LoVo (cell line): ENCODE measurements around the gene DISP2.

Experiments
- DNase-seq: peaks from one replicate; pipeline ENCODE4 v3.0.0-alpha.2; 2016; ENCODE audit warnings: low spot score

Gene DISP2

GRCh38 chr15:40344217-40344616 lies 13.8 kb upstream of the DISP2 start:
- DNase-seq, result no peak

GRCh38 chr15:40344631-40345120 lies 13.3 kb upstream of the DISP2 start:
- DNase-seq, result peak; percentile 61

DNA sequence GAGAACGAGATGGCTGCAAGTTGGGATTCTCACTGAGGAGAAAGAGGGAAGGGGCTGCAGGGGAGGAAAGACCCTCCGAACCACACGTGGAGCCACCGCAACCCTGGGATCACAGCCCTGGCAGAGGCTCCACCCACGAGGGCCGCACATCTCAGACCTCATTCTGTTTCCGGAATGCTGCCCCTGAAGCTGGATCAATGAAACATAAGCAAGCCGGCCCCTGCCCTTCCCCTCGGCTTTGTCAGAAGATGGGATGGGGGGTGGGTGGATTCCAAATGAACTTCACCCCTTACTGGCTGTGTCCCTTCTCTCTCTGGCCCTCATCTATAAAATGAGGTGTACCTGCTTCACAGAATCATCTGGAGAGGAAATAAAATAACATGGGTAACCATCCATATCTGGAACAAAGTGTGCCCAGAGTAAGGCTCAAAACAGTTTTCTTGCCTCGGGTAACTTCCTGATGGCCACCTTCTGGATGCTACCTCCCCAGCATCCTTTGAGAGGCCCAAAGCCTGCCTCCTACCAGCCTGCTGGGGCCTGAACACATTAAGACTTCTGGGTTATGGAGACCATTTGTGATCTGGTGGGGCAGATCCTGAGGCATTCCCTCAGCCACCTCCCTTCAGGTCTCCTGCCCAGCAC lies 12.7 kb upstream of the DISP2 start:
- no peak for DNase-seq

DNA sequence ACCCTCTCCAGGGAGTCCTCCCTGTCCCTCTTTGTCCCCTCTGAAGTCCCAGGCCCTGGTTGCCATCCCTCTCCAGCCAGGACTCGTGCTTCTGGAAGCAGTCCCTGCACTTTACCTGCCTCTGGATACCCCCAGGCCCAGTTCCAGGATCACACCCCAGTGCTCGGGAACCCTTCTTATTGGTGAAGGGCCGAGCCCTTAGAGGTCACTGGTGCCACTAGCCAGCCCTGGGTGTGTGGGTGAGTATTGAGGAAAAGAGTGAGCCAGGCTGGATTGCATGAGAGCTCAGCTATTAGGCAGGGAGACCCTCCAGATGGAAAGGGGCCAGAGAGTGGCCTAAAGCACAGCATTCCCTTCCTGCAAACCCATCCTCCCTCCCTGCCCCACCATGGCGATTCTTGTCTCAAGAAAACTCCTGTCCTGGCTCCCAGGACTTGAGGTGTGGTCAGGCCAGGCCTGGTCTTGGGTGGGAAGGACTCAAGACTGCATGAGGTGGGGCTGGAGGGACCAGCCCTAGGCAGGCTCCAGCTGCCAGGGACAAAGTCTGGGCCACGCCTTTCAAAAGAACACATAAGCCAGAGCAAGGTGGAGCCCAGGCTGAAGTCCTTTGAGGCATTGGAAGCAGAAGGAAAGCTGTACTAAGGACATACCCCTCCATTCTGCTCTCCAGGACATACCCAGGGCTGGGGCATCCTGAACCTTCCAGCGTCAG lies 12.0 kb upstream of the DISP2 start:
- DNase-seq, result peak; percentile 84

GRCh38 chr15:40346579-40347558 lies 11.2 kb upstream of the DISP2 start:
- DNase-seq, result no peak

DNA sequence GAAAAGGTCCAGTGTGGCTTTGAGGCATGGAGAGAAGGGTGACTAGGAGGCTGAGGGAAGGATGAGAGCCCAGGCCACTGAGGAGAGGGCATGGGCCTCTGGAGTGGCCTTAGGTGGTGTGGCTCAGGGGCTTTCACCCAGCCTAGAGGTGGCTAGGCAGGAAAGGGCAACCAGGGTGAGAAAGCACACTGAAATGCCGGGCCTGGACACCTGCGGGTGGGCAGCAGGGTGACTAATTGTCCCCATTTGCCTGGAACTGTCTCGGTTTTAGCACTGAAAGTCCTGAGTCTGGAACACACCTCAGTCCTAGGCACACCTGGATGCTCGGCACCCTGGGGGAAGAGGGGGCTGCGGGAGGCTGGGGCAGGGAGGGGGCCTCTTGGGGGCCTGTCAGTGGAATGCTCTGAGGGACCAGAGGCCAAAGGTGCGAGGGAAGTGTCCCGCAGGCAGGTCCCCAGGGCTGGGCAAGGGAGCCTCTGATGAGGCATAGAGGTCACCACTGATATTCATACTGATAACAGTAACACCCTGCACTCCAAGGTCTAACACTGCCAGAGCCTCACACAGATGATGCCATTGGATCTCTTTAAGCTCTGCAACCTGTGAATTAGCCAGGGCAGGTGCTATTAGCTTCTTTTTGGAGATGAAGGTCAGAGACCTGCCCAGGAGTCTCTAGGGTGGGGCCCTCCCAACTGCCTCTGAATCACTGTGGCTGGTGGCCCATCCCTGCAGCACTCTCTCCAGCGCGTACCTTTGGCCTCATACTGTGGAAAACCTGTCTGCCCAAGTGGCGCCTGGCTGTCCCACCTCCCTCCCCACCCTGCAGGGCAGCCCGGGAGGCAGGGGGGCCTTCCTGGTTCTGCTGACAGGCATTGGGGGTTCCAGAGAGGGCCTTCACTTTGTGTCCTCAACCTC lies 10.2 kb upstream of the DISP2 start:
- peak; percentile 82 for DNase-seq

DNA sequence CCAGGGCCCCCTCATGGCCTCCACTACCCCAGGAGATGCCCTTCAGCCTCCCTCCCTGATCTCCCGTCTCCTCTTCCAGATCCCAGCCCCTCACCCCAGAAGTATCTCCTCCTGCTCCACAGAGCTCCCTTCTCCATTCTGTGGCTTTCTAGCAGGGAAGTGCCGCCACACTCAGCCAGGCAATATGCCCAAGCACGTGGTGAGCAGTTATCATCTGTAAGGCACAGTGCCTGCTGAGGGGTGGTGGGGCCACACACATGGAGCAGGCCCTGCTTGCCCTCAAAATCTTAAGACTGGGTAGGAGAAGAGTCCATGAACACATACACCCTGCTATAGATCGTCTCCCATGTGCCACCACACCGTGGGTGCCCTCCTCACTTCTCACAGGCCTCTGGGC lies 9.5 kb upstream of the DISP2 start:
- no peak for DNase-seq

GRCh38 chr15:40349163-40349562 lies 8.9 kb upstream of the DISP2 start:
- no peak for DNase-seq

- DNase-seq, result no peak
Measured at GRCh38 chr15:40352281-40352901, 5.6 kb upstream of the DISP2 start.

- DNase-seq, result no peak
Measured at GRCh38 chr15:40353697-40354096, 4.3 kb upstream of the DISP2 start.

DNA sequence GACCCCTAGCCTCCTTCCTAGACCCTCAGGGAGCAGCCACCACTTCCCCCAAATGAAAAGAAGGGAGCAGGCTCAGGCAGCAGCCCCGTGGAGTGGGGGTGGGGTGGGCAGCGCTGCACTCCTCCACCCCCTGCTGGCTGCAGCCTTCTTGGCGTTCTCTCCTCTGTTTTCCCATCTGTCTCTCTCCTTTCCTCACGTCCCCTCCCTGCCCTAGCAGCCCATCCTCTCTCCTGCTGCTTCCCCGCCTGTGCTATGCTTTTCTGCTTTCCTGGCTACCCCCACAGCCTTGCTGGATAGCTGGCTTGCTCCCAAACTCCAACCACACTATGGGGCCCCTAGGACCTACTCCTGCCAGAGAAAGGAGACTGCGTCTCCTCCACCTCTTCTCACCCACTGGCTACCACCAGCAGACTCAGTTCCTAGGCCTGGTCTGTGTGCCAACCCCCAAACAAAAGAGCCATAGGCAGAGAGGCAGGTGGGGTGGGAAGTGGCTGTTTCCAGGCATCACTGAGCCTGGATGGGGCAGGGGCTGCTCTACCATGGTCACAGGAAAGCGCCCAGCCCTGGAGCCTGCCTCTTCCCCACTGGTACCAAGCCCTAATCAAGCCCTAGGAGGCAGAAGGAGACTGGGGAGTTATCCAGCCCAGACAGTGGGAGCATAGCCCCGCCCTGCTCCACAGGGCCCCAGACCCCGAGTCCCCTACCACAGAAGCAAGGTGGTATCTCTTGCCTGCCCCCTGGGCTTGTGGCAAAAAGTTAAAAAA lies 3.4 kb upstream of the DISP2 start:
- DNase-seq, result no peak

DNA sequence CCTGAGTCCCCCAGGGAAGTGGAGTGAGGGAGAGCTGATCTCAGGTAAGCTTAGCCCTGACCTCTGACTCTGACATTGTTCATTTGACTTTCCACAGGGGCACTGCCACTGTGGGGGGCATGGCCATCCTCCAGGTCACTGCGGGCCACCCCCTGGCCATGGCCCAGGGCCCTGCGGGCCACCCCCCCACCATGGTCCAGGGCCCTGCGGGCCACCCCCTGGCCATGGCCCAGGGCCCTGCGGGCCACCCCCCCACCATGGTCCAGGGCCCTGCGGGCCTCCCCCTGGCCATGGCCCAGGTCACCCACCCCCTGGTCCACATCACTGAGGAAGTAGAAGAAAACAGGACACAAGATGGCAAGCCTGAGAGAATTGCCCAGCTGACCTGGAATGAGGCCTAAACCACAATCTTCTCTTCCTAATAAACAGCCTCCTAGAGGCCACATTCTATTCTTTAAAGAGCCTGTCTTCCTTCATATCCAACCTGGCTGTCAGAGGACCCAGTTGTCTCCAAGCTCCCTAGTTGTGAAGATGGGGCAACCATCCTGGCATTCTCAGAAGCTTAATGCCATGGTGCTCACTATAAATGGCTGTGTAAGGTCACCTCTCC lies 1.9 kb upstream of the DISP2 start:
- DNase-seq, result no peak

DNA sequence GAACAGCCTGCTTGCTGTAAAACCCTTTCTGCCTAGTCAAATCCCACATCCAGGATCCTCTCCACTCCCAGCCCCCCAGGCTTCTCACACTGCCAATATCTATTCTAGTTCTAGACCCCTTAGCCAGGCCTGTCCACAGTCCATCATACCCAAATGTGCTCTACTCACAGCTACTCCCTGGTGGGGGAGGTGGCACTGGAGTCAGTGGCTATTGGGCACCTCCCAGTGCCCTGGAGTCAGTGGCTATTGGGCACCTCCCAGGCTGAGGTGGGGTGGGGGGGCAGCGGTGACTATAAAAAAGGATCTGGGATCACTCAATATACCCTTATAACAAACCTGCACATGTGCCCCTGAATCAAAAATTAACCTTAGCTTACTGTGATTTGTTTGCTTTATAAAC lies 773 bp upstream of the DISP2 start:
- DNase-seq, result no peak

DNA sequence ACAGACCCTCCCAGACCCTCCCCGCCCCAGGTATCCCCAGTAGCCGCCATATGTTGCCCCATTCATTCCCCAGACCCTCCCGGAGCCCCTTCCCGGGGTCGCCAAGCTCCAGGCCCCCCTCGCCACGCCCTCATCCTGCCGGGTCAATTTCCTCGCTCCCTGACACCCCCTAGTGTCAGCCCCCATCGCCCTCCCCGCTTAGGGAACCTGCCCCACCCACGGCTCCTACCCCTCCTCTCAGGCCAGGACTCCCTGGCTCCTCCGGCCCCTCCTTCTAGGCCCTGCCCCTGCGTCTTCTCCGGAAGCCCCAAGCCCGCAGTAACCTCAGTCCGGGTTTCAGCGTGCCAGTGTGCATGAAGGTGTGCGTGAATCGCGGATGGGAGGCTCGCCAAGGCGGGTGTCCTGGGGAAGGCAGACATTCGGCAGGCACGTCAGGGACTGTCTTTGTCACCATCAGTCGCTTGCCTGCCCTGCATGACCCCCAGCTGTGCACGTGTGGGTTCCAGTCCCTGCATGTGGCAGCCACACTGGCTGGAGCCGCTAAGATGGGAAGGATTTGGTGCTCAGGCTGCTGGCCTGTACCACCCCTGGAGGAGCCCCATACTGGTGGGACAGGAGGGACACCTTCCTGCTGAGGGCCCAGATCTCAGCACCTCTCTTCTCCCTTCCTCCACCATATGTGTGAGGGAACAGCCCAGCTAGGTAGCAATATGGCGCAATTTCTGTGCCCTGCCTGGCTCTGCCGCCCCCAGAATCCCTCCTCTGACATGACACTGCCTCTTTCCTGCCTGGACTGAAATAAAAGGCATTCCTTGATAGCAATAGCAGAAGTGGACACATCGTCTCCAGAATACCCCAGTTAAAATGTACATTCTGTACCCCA lies 693 bp downstream of the DISP2 start:
- no peak for DNase-seq

- no peak for DNase-seq
Measured at GRCh38 chr15:40360015-40360414, 2.0 kb downstream of the DISP2 start.

GRCh38 chr15:40361640-40362039 lies 3.6 kb downstream of the DISP2 start:
- DNase-seq, result no peak

- DNase-seq, result no peak
Measured at GRCh38 chr15:40363611-40364010, 5.6 kb downstream of the DISP2 start.

- DNase-seq, result no peak
Measured at GRCh38 chr15:40364251-40364650, 6.2 kb downstream of the DISP2 start.

DNA sequence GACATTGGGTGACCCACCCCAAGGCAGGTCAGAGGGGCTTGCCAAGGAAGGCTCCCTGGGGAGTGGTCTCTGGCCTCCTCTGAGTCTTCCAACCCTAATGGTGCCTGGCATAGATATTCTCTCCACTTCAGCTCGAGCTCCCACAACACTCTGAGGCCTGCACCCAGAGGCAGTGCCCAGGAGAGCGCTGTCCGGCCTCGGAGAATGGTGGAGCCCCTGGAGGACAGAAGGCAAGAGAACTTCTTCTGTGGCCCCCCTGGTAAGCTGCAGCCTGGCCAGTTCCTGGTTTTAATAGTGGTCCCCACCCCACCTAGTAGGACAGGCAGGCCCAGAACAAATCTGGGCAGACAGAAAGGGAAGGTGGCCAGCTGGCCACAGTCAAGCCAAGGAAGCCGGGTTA lies 7.0 kb downstream of the DISP2 start:
- DNase-seq, result no peak
